ENCODE data around the gene SEC23B.

DNA sequence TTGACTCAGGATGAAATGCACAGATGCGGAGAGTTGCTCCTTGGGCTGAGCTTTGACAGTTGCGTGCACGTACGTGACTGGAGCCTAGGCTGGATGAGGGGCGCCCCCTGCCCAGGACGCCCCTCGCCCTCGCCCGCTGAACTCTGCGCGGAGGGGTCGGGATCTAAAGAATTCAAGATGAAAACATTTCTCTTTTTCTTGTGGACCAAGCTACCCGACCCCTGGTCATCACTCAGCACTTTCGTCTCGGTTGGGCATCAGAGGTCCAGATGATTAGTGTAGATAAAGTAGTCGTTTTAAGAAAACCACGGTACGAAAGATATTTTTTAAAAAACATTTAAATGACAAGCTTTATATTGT, 80.8 kb downstream of the SEC23B start:
- TF ChIP-seq, protein P1, sequence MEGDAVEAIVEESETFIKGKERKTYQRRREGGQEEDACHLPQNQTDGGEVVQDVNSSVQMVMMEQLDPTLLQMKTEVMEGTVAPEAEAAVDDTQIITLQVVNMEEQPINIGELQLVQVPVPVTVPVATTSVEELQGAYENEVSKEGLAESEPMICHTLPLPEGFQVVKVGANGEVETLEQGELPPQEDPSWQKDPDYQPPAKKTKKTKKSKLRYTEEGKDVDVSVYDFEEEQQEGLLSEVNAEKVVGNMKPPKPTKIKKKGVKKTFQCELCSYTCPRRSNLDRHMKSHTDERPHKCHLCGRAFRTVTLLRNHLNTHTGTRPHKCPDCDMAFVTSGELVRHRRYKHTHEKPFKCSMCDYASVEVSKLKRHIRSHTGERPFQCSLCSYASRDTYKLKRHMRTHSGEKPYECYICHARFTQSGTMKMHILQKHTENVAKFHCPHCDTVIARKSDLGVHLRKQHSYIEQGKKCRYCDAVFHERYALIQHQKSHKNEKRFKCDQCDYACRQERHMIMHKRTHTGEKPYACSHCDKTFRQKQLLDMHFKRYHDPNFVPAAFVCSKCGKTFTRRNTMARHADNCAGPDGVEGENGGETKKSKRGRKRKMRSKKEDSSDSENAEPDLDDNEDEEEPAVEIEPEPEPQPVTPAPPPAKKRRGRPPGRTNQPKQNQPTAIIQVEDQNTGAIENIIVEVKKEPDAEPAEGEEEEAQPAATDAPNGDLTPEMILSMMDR (optimal IDR thresholded peaks at IDR 0.05 in 1 of 3, IDR thresholded peaks at IDR 0.05 in 1 of 3, conservative IDR thresholded peaks at IDR 0.05 in 1 of 3; ENCODE audit: extremely low read depth in 1 of 3, insufficient read depth in 2 of 3, low read length in 3 of 3): peak in 1 of 3 experiments; percentile 7
- TF ChIP-seq EZH2 (IDR thresholded peaks at IDR 0.05; ENCODE audit: low read length): no peak

Measured in keratinocyte (primary cell).